Measurements from ENCODE around the gene PYCR2.
A peak's percentile ranks its signal among the peaks of the same experiment; 100 is the strongest.

PYCR2 gene

DNA sequence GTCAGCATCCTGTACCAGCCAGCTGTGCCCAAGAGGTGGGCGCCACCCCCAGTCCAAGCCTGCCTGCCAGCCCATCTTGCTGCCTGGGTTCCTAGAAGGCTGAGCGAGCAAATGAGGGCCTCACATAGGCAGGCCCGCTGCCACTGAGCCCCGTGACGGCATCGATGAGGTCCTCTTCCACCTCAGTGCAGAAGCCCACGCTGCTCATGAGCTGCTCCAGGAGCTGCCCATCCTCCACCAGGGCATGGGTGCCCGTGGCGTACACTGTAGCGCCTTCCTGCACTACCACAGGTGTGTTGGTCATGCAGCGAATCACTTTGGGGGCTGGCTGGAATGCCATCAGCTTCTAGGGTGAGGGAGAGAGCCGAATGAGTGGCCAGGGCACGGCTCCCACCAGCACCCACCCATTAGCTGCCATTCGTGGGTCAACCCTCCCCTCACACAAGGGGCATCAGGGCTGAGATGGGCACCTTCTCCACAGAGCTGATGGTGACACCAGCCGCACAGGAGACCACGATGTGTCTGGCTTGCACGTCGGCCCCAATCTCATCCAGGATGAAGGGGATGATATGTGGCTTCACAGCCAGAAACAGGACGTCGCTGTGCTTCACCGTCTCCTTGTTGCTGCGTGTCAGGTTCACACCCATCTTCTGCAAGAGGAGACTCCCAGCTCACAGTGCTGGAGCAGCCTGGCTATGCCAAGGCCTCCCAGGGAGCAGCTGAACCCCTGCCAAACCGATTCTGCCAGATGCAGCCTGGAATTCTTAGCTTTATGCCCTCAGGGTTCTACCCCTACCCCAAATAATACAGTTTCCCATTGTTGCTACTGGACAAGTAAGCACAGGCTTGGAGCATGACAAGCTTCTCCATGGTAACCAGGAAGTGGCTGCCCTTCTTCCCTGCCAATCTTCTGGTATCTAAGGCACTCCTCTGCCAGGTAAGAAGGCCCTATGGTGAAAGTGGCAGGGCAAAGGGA lies 2.0 kb downstream of the PYCR2 start:
- DNase-seq, result peak in 1 of 56 donors; percentile 16

DNA sequence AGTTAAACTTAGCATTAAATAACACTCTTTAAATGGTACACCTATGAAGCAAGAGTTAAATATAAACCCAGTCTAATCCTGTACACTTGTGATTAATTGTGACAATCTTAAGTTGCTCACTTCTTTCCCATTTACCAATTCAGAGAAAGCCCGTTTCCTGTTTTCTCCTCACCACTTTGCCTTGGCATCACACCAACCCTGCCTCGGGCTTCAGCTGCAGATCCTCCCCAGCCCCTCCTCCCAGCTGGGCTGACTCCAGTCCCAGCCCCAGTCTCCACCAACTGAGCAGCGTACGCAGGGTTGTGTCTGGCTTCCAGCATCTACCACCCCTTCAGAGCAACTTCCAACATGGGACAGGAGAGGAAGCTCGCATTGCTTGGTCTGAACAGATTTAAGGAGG lies 4.1 kb downstream of the PYCR2 start:
- DNase-seq, result peak in 54 of 56 donors; percentile 17 to 94 (median 79)

DNA sequence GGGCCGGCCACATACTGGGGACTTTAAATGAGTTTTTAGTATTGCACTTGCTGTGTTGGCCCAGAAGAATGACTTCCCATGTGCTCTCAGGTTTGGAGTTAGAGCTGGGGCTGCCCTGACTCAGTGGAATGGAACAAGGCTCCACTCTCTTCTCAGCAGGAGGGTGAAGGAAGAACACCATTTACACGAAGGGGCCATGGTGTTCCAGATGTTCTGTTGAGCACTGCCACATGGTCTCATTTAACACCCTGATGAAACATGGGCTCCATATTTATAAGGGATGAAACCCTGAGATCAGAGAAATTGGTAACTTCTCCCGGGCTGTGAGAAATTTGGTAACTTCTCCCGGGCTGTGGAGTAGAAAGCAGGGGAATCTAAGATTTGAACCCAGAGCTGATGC lies 5.8 kb downstream of the PYCR2 start:
- DNase-seq, result no peak

DNA sequence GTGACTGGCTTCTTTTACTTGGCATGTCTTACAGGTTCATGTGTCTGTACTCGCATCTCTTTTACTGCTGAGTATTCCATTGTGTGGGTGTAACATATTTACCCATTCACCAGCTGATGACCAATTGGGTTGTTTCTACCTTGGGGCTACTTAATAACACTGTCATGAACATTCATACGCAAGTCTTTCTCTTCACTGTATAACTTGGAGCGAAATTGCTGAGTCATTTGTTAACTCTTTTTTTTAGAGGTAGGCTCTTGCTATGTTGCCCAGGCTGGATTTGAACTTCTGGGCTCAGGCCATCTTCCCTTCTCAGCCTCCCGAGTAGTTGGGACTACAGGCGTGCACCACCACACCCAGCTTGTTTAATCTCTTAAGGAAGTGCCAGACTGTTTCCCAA lies 6.5 kb downstream of the PYCR2 start:
- DNase-seq, result no peak

GRCh38 chr1:225917101-225917500 lies 6.9 kb downstream of the PYCR2 start:
- no peak for DNase-seq

DNA sequence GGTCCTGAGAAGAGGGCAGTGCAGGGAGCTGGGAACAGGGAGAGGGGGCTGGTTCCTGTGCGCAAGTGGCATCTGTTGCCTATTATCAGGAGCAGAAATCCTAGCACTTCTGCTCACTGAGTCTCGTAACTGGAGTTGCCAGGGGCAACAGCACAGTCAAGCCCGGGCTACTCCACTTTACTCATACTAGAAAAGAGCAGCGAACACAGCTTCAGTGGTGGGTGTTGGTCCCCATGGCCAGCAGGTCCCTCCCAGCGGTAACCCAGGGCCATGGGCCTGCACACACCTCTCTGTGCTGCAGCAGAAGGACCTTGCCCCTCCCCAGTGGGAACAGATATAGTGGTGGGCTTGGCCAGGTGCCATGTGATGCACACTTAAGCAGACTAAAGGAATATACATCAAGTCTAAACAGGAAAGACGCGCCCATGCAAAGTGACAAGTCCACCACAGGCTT lies 8.5 kb downstream of the PYCR2 start:
- DNase-seq, result peak in 8 of 56 donors; percentile 6 to 48 (median 28)

DNA sequence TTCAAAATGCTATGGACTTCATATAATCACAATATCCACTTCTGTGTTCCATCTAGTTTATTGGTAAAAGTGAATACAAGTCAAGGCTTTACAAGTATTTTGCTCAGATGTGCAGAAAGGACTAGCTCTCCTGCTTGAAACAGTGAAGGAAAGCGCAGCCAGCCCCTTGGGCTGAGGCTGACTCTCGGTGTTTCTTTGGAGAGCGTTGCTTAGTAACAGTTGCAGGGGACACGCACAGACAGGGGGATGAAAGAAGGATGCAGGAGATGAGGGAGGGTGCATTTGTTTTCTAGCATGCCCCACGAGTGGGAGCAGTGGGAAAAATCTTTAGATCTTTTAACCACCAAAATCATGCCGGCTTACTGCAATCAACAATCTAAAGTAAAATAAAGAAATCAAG lies 9.1 kb downstream of the PYCR2 start:
- peak in 1 of 56 donors; percentile 2 for DNase-seq

DNA sequence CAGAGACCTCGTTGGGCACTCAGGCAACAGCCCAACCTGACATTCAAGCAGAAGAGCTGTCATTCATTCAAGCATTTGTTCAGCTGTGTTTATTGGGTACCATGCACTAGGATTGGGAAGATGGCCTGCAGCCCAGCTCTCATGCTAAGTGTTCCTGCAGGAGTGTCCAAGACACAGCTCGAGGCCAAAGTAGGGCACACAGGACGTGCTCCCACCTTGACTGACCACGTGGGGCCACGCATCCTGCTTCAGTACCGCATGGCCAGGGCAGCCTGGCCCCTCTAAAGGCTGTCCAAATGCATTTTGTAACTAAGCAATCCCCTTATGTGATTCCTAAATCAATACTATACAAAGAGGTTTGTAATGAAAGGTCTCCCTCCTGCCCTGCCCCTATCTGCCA lies 9.7 kb downstream of the PYCR2 start:
- no peak for DNase-seq

DNA sequence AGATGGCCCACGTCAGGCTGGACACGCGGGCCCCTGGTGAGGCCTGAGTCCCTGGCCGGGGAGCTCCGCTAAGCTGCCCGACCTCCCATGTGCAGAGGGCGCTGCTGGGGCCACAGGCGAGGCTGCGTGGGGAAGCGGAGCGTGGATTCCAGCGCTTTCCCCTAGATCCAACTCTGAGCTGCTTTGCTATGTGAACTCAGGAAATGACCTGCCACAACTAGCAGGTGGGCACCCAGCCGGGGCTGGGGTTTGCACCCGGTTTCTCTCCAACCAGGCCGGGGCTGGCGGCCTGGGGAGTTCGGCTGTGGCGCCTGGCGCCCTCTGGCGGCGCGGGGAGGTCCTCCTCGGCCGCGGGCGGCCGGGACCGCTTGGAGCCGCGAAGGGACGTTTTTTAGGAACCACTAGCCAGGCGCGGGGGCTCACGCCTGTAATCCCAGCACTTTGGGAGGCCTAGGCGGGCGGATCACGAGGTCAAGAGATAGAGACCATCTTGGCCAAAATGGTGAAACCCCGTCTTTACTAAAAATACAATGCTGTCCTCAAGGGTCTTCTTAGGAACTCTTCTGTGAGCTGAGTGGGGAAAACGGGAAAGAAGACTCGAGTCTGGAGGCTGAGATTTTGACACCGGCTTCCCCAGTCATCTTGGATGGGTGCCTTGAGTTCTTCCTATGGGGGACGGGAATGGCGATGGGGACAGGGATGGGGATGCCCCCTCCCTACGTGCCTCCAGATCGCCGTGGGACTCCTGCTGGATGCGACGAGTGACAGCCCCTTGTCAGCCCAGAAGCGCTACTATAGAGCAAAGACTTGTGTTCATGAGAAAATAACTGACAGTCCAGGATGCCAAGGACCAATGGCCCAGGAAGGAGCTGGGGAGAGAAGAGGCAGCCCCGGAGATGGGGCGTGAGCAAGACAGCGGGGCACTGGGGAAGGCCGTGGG lies 12.6 kb downstream of the PYCR2 start:
- DNase-seq, result peak in 38 of 56 donors; percentile 11 to 70 (median 32)

DNA sequence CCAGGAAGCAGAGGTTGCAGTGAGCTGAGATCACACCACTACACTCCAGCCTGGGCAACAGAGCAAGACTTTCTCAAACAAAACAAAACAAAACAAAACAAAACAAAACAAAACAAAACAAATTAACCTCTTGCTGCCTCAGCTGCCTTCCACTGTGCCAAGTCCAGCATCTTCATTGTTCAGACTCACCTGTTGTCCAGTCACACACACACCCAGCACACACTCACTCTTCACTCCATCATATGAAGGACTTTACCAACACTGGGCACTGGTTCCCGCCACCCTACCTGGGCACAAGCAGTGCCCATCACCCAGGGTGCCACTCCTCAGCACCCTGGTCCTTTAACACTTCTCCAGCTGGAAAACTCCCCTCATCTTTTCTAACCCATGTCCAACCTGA lies 14.6 kb downstream of the PYCR2 start:
- no peak for DNase-seq

- DNase-seq, result no peak
These were observed 15.3 kb downstream of the PYCR2 start for GRCh38 chr1:225908773-225909172.

GRCh38 chr1:225908013-225908640 lies 15.9 kb downstream of the PYCR2 start:
- DNase-seq, result no peak

DNA sequence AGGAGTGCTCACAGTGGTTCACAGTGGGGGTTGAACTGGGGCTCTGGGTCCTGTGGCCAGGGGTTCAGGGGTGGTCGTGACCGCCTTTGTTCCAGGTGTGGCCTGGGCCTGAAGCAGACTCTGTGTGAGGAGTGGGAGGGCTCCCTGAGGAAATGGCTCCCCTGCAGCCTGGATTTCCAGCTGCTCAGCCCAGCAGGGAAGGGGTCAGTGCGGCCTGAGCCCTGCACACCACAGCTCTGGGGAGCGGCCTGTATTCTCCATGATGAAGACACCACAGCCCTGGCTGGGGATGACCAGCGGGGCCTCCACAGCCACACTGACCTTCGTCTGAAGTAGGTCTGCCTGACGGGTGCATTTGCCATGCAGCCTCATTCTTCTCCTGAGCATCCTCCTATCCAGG lies 16.7 kb downstream of the PYCR2 start:
- no peak for DNase-seq

GRCh38 chr1:225906467-225906866 lies 17.6 kb downstream of the PYCR2 start:
- no peak for DNase-seq

DNA sequence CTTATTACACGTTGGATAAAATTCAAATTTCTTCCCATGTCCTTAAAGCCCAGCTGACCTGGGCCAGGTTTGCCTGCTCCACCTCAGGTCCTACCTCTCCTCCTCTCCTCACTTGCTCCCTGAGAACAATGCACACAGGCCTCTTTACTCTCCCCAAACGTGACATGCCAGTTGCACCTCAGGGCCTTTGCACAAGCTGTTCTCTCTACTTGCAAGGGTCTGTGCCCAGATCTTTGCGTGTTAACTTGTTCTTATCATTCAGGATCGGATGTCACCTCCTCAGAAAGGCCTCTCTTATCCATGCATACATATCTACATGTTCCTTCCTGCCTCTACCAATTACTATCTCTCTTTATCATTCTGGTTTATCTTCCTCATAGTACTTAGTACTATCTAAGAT lies 20.4 kb downstream of the PYCR2 start:
- DNase-seq, result no peak

- no peak for DNase-seq
These were observed 24.8 kb downstream of the PYCR2 start for GRCh38 chr1:225899044-225899925.

GRCh38 chr1:225897595-225898514 lies 26.2 kb downstream of the PYCR2 start:
- no peak for DNase-seq

DNA sequence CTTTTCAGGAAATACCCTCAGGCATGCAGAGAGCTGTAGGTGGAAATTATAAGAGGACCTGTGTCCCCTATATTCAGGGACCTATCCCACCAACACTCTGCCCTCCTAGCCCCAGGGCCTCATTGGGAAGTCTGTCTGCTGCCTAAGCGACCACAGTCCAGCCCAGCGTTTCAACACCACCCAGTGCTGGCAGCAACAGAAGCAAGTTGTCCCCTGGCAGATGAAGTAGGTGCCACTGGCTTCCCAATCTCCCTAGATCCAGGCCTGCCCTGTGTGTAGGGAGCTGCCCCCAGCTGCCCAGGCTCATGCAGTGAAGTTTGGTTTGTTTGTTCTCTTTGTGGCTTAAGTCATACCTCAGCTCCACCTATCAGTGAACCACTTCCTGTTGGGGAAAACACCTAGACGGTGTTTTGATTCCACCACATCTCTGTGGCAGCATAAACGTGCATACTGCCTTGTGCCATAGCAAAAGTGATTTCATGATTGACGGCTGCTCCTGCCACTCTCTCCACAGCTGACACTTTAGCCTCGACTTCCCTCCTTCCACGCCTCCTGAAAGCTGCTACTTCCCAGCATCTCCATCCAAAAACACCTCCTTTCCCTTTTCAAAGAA lies 27.0 kb downstream of the PYCR2 start:
- no peak for DNase-seq

DNA sequence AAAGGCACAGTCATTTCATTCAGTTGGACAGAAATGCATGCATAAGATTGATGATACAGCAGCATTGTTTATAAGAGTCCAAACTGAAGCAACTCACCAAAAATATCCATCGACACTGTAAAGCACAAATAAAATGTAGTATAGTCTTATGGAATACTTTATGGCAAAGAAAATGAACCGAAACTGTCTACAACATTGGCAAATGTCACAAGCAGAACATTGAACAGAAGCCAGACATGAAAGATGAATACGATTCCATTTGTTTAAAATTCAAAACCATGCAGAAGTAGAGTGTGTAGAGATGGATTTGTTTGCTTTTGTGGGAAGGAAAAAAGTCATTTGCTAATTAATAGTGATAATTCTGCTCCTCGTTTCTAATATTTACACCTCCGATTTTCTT lies 27.6 kb downstream of the PYCR2 start:
- no peak for DNase-seq

Data from nucleus accumbens (tissue), 56 donors.